Cardiac fibroblast (primary cell): Measurements from ENCODE around the gene CYP2R1.
A peak's percentile ranks its signal among the peaks of the same experiment; 100 is the strongest.
"Not testable (repeated sequence)": the region's sequence is repeated elsewhere in the genome, so short reads cannot be mapped to it uniquely, and the experiment has no call there.

Source experiments
- DNase-seq, 2 donors: peaks; one replicate each; pipeline versions ENCODE4 v3.0.0 to v3.0.0-alpha.2; 2010; ENCODE audit warnings: low read depth in 2 of 2
- H3K4me3 ChIP-seq, 2 donors: replicated peaks in 1 of 2; 1 replicate in 1 of 2; 2 replicates in 1 of 2; pipeline ENCODE4 v1.5.1; 2011; ENCODE audit warnings: low read depth in 2 of 2, low read length in 2 of 2, mild to moderate bottlenecking in 2 of 2, moderate library complexity in 1 of 2
- TF ChIP-seq, protein P1 (sequence below): IDR thresholded peaks from one replicate; pipeline ENCODE4 v1.5.1; 2011; ENCODE audit warnings: low read depth, mild to moderate bottlenecking, low read length, inconsistent platforms

Gene CYP2R1

DNA sequence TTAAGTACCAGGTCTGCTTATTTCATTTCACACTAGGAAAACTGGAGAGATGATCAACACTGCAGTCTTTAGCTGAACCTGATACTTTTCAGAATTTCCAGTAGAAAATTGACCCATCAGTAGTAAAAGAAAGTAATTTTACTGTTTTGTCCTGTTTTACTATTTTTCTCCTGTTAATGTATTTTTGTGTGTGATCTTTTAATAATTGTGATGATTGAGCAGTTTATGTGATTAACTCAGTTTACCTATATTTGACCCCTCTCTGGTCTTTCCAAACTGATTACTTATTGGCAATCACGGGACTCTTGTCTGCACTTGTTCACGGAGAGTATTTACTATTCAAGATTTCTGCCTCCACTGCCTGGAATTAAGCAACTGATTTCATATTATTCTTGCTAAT lies 546 bp upstream of the CYP2R1 start:
- DNase-seq: no peak
- TF ChIP-seq, protein P1, sequence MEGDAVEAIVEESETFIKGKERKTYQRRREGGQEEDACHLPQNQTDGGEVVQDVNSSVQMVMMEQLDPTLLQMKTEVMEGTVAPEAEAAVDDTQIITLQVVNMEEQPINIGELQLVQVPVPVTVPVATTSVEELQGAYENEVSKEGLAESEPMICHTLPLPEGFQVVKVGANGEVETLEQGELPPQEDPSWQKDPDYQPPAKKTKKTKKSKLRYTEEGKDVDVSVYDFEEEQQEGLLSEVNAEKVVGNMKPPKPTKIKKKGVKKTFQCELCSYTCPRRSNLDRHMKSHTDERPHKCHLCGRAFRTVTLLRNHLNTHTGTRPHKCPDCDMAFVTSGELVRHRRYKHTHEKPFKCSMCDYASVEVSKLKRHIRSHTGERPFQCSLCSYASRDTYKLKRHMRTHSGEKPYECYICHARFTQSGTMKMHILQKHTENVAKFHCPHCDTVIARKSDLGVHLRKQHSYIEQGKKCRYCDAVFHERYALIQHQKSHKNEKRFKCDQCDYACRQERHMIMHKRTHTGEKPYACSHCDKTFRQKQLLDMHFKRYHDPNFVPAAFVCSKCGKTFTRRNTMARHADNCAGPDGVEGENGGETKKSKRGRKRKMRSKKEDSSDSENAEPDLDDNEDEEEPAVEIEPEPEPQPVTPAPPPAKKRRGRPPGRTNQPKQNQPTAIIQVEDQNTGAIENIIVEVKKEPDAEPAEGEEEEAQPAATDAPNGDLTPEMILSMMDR: no peak
- H3K4me3 ChIP-seq: peak overlapping the region; percentile 74 to 79

DNA sequence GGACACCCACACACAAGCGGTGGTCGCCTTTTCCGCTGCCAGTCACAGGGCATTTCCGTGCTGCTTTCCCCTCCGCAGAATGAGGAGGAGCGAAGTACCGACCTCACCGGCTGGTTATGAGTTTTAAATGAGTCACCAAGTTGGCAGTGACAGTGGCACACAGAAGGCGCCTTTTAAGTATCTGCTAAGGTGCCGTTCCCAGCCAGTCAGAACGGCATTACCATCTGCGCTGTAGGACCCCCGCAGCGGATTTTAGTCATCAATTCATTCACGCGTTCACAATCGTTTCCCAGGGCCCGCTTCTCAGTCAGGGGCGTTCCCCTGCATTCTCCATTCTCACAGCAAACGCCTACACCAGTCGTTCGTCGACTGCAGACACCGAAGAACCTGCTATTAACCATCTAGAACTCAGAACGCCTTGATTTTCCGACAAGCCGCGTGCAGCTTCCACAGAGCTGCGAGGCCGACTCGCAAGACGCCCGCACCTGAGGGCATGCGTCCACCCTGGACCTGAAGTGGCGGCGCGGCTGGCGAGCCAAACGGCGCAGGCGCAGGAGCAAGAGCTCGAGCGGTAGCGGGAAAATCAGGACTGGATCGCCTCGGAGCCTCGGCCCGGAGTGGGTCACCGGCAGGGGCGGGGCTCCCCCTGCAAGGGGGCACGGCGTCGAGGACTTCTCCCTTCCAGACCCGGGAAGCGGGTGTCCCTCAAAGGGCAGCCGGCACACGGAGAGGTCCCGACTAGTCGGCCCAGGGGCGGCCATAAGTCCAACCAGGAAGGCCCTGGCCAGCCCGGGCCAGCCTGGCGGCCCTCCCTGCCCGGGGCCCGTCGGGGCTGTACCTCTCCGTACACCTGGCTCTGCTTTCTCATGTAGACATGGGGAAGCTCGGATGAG lies 642 bp downstream of the CYP2R1 start:
- DNase-seq: peak; percentile 91 to 92
- TF ChIP-seq, protein P1: no peak
- H3K4me3 ChIP-seq: peak overlapping the region; percentile 74 to 79

DNA sequence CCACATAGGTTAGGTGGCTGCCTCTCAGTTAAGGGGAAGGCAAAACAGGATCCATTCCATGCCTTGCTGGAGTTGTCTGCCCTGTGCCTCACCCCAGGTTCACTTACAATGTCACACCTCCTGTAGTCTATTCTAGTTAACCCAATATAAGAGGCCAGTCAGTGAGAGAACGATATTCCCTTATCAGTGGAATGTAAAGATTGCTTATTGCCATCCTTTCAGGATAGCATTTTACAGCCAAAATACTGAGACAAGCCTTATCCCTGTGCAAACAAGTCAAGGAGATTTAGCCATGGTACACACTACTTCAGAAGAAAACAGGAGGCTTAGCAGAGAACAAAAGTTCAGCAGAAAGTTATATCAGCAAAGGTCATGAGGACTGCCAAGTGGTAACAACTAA lies 5.5 kb downstream of the CYP2R1 start:
- TF ChIP-seq, protein P1: no peak

DNA sequence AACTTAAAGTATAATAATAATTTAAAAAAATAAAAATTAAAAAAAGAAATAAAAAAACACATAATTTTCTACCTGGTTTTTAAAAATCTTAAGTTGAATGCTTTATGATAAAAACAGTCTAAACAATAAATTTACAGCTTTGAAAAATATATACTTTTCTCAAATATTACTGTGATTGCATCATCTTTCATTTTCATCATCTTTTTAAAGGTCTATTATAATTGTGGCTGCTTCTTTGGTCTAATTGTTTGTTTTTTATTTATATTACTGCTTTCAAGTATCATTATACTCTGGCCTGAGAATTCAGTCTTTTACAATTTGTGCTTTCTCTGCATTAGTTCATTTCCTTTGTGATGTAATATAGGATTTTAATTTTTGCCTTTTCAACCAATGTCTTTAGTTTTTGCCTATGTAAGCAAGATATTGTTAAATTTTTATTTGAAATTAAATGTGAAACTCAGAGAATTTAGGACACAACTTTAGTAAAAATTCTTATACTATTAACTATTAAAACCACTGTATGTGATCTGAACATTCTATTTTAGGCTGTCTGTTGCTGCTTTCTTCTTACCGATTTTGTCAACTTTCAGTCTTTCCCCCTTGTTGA lies 7.3 kb downstream of the CYP2R1 start:
- H3K4me3 ChIP-seq: no peak overlapping the region
- TF ChIP-seq, protein P1: no peak
- DNase-seq: no peak

More for the DNA sequence above, 5.5 kb downstream of the CYP2R1 start:
- DNase-seq: no peak
- H3K4me3 ChIP-seq: no peak overlapping the region

DNA sequence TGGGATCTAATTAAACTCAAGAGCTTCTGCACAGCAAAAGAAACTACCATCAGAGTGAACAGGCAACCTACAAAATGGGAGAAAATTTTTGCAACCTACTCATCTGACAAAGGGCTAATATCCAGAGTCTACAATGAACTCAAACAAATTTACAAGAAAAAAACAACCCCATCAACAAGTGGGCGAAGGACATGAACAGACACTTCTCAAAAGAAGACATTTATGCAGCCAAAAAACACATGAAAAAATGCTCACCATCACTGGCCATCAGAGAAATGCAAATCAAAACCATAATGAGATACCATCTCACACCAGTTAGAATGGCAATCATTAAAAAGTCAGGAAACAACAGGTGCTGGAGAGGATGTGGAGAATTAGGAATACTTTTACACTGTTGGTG lies 8.3 kb downstream of the CYP2R1 start:
- not testable (repeated sequence) for DNase-seq, H3K4me3 ChIP-seq

DNA sequence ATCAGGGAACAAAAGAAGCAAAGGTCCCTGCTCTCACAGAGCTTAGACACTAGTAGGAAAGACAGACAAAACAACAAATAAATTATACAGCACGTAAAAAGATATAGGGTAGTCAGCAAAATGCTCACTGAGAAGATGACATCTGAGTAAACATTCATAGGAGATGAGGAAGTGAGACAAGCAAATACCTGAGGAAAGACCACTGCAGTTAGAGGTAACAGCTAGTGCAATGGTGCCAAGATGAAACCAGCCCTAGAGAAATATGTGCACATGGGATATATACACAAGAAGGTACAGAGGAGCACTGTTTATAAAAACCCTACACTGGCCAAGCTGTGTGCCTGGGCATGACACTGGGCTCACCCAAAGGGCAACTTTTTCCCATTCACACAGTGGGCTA lies 9.8 kb downstream of the CYP2R1 start:
- no peak for DNase-seq
- TF ChIP-seq, protein P1: no peak
- H3K4me3 ChIP-seq: no peak overlapping the region

DNA sequence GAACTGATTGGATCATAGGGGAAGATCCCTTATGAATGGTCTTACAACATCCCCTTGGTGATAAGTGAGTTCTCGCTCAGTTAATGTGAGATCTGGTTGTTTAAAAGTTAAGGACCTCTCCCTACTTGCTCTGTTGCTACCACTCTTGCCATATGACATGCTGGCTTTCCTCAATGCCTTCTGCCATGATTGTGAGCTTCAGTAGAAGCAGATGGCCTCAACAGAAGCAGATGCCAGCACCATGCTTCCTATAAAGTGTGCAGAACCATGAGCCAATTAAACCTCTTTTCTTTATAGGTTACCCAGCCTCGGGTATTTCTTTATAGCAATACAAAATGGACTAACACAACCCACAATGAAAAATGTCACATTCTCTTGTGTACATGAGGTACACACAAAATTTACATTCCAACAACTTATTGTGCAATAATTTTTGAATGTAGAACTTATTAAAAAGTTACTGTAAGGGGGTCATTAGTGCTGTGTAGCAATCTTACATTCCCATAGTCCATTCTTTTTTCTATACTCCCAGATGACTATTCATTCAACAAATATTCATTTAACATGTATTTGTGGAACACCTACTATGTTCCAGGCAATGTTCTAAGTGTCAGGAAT lies 10.3 kb downstream of the CYP2R1 start:
- DNase-seq: no peak
- TF ChIP-seq, protein P1: no peak
- H3K4me3 ChIP-seq: no peak overlapping the region
